Fibroblast of lung (primary cell): ENCODE results near the gene AMIGO3. TPM values are rescaled to one million over a fixed set of nuclear protein-coding genes. Genes with fewer than 3 reads are reported as not detected.

Experiments
- DNase-seq, 2 donors: peaks; one replicate each; pipeline versions ENCODE4 v3.0.0 to v3.0.0-alpha.2; 2010; ENCODE audit warnings: low read depth in 2 of 2
- H2AFZ ChIP-seq: 2 replicates; pipeline ENCODE4 v1.5.1; 2012; ENCODE audit warnings: low read length, control low read depth, inconsistent platforms
- H3K27ac ChIP-seq: 2 replicates; pipeline ENCODE4 v1.5.1; 2011; ENCODE audit warnings: low read length, control low read depth; ENCODE audit not compliant: insufficient read depth
- H3K27me3 ChIP-seq: 2 replicates; pipeline ENCODE4 v1.5.1; 2011; ENCODE audit warnings: mild to moderate bottlenecking, low read length; ENCODE audit not compliant: control insufficient read depth, insufficient read depth
- H3K36me3 ChIP-seq: 2 replicates; pipeline ENCODE4 v1.5.1; 2011; ENCODE audit warnings: low read length; ENCODE audit not compliant: control insufficient read depth, insufficient read depth
- H3K4me1 ChIP-seq: 2 replicates; pipeline ENCODE4 v1.5.1; 2011; ENCODE audit warnings: low read length; ENCODE audit not compliant: control insufficient read depth, insufficient read depth; ENCODE audit errors: extremely low read depth
- H3K4me2 ChIP-seq: 2 replicates; pipeline ENCODE4 v1.5.1; 2011; ENCODE audit warnings: low read length, control low read depth; ENCODE audit not compliant: insufficient read depth; ENCODE audit errors: extremely low read depth
- H3K4me3 ChIP-seq, 4 experiments: fragments of 200-600 bp in 1 of 4; sonication (generic) in 1 of 4; replicated peaks in 1 of 4; 2 replicates each; pipeline ENCODE4 v1.5.1; 2011 to 2016; ENCODE audit warnings: low read length in 4 of 4, low read depth in 3 of 4, mild to moderate bottlenecking in 3 of 4, control low read depth in 2 of 4, inconsistent platforms in 1 of 4, mixed read lengths in 1 of 4; ENCODE audit not compliant: insufficient read depth in 1 of 4; ENCODE audit errors: control extremely low read depth in 1 of 4
- H3K79me2 ChIP-seq: 2 replicates; pipeline ENCODE4 v1.5.1; 2012; ENCODE audit warnings: mild to moderate bottlenecking, low read length, inconsistent platforms; ENCODE audit not compliant: control insufficient read depth, insufficient read depth
- H3K9ac ChIP-seq: 2 replicates; pipeline ENCODE4 v1.5.1; 2011; ENCODE audit warnings: mild to moderate bottlenecking, low read length, control low read depth; ENCODE audit not compliant: insufficient read depth
- H3K9me3 ChIP-seq: 2 replicates; pipeline ENCODE4 v1.5.1; 2012; ENCODE audit warnings: low read depth, low read length; ENCODE audit not compliant: control insufficient read depth, insufficient read depth
- H4K20me1 ChIP-seq: 2 replicates; pipeline ENCODE4 v1.5.1; 2011; ENCODE audit warnings: low read length; ENCODE audit not compliant: control insufficient read depth, insufficient read depth; ENCODE audit errors: extremely low read depth
- EZH2 ChIP-seq: IDR thresholded peaks from 2 replicates; pipeline ENCODE4 v1.5.1; 2012; ENCODE audit warnings: low read length, control low read depth, mild to moderate bottlenecking; ENCODE audit errors: missing control alignments
- polyA plus RNA-seq, 2 donors: library from polyadenylated mRNA; depleted of rRNA in 1 of 2; stranded (reverse) in 1 of 2; unstranded in 1 of 2; fragments of >200 nt; gene quantifications; 2 replicates each; pipeline ENCODE4 v1.2.1, GENCODE V29; 2011 to 2012; ENCODE audit warnings: missing spikeins in 1 of 2
- total RNA-seq: library from RNA; depleted of rRNA; stranded (reverse); fragments of >200 nt; gene quantifications from 2 replicates; pipeline ENCODE4 v1.2.1, GENCODE V29; 2014
- TF ChIP-seq, protein P1 (sequence below), 2 donors: IDR thresholded peaks in 1 of 2; conservative IDR thresholded peaks in 1 of 2; 1 replicate in 1 of 2; 2 replicates in 1 of 2; pipeline ENCODE4 v1.5.1; 2011 to 2012; ENCODE audit warnings: low read length in 2 of 2, control low read depth in 1 of 2, inconsistent platforms in 1 of 2, low read depth in 1 of 2, mild to moderate bottlenecking in 1 of 2

AMIGO3 gene
- total and polyA plus RNA-seq, 2 donors (not counting 1 experiment from before 2014, with no cell fraction given): 0.33 TPM; not detected in 1

DNA sequence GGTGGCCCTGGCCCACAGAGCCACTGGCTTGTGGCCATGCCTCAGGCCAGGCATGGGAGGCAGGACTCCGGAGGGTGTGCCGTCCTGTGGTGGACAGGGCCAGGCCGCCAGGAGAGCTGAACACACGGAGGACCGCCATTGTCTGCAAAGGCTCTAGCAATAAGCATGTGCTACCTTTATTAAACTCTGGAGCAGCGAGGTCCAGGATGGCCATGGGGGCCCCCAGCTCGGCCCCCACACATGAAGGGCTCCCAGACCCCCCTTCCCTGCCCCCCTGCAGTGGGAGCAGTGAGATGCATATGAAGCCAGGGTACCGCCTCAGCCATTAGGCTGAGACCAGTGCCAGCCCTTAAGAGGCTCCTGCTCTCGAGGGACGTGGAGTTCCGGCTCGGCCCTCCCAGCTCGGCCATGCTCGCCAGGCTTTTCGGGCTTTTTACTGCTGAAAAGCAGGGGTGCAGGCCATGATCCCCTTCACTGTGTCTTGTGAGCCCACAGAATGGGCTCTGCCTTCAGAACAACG, 2.7 kb downstream of the AMIGO3 start:
- peaks cover 5% of the 10 kb centered on the region for H3K4me1 ChIP-seq
- H3K9ac ChIP-seq: no peak overlapping the region
- H3K27ac ChIP-seq: no peak overlapping the region
- no peaks in the 10 kb centered on the region for H4K20me1 ChIP-seq
- H3K36me3 ChIP-seq: peaks cover 19% of the 10 kb centered on the region
- H3K4me3 ChIP-seq: no peak overlapping the region
- no peak overlapping the region for H3K4me2 ChIP-seq
- no peaks in the 10 kb centered on the region for H3K27me3 ChIP-seq
- no peaks in the 10 kb centered on the region for H3K79me2 ChIP-seq
- TF ChIP-seq EZH2: no peak
- TF ChIP-seq, protein P1, sequence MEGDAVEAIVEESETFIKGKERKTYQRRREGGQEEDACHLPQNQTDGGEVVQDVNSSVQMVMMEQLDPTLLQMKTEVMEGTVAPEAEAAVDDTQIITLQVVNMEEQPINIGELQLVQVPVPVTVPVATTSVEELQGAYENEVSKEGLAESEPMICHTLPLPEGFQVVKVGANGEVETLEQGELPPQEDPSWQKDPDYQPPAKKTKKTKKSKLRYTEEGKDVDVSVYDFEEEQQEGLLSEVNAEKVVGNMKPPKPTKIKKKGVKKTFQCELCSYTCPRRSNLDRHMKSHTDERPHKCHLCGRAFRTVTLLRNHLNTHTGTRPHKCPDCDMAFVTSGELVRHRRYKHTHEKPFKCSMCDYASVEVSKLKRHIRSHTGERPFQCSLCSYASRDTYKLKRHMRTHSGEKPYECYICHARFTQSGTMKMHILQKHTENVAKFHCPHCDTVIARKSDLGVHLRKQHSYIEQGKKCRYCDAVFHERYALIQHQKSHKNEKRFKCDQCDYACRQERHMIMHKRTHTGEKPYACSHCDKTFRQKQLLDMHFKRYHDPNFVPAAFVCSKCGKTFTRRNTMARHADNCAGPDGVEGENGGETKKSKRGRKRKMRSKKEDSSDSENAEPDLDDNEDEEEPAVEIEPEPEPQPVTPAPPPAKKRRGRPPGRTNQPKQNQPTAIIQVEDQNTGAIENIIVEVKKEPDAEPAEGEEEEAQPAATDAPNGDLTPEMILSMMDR (conservative IDR thresholded peaks at IDR 0.05 in 1 of 2, IDR thresholded peaks at IDR 0.05 in 1 of 2; ENCODE audit: low read depth in 1 of 2, low read length in 2 of 2): no peak
- no peak for DNase-seq
- no peak overlapping the region for H2AFZ ChIP-seq
- H3K9me3 ChIP-seq: no peaks in the 10 kb centered on the region

DNA sequence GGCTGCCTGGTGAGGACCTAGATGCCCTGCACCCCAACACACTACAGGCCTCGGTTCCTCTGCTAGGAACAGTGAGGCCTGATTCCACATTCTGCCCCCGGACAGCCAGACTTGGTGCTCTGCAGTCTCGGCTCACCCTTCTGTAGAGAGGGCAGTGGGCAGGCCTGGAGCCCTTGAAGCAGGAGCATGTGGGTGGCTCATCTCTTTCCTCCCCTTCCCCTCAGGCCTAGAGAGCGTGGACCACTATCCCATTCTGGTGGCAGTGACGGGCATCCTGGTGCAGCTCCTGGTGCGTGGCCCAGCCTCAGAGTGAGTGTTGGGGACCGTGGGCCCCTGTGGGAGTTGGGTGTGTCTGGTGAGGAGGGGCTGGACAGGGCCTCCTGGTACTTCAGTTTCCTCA, 3.3 kb downstream of the AMIGO3 start:
- no peak overlapping the region for H3K4me3 ChIP-seq
- H3K27ac ChIP-seq: no peak overlapping the region
- TF ChIP-seq, protein P1 (conservative IDR thresholded peaks at IDR 0.05 in 1 of 2, IDR thresholded peaks at IDR 0.05 in 1 of 2; ENCODE audit: low read depth in 1 of 2, low read length in 2 of 2): no peak
- no peak for TF ChIP-seq EZH2
- no peaks in the 10 kb centered on the region for H3K79me2 ChIP-seq
- H4K20me1 ChIP-seq: no peaks in the 10 kb centered on the region
- no peaks in the 10 kb centered on the region for H3K9me3 ChIP-seq
- no peak overlapping the region for H3K9ac ChIP-seq
- H3K27me3 ChIP-seq: no peaks in the 10 kb centered on the region
- peaks cover 14% of the 10 kb centered on the region for H3K36me3 ChIP-seq
- peaks cover 5% of the 10 kb centered on the region for H3K4me1 ChIP-seq
- no peak overlapping the region for H2AFZ ChIP-seq
- no peak for DNase-seq
- H3K4me2 ChIP-seq: no peak overlapping the region

DNA sequence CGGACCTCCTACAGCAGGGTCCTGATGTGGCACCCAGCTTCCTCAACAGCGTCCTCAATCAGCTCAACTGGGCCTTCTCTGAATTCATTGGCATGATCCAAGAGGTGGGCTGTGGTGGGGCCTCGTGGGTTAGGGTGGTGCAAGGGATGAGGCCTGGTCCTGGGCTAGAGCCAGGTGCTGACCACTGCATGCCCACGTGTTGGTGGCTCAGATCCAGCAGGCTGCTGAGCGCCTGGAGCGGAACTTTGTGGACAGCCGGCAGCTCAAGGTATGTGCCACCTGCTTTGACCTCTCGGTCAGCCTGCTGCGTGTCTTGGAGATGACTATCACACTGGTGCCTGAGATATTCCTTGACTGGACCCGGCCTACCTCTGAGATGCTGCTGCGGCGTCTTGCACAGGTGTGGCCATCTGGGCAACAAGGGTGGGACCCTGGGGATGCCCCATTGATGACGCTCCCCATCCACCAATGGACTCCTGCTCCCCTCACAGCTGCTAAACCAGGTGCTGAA, 3.8 kb downstream of the AMIGO3 start:
- Histone ChIP-seq H3K4me3 (no peak overlapping the region), H3K4me2 (no peak overlapping the region), H2AFZ (no peak overlapping the region), H3K27ac (no peak overlapping the region), H3K36me3 (peaks cover 9% of the 10 kb centered on the region), H3K27me3 (no peaks in the 10 kb centered on the region), H3K79me2 (no peaks in the 10 kb centered on the region), H3K4me1 (peaks cover 5% of the 10 kb centered on the region), H3K9me3 (no peaks in the 10 kb centered on the region), H4K20me1 (no peaks in the 10 kb centered on the region), H3K9ac (no peak overlapping the region)
- no peak for DNase-seq
- TF ChIP-seq, protein P1 (conservative IDR thresholded peaks at IDR 0.05 in 1 of 2, IDR thresholded peaks at IDR 0.05 in 1 of 2; ENCODE audit: low read depth in 1 of 2, low read length in 2 of 2): no peak
